ENCODE data around the gene GAB2. TPM values are rescaled to one million over a fixed set of nuclear protein-coding genes. Genes with fewer than 3 reads are reported as not detected.

Gene GAB2
- total RNA-seq, 4 donors from 2014 or later = 26.3 to 84.8 (median 26.6) TPM

GRCh38 chr11:78270971-78271370 lies 146.6 kb downstream of the GAB2 start:
- Histone ChIP-seq H3K4me3 (no peak overlapping the region), H3K36me3 (peaks cover 0 to 26% of the 10 kb centered on the region in 2 donors), H3K27ac (no peak overlapping the region), H3K9me3 (peaks cover 0 to 20% (median 0%) of the 10 kb centered on the region in 3 donors), H3K4me1 (peaks cover 0 to 30% (median 0%) of the 10 kb centered on the region in 3 donors), H3K27me3 (no peaks in the 10 kb centered on the region)
- TF ChIP-seq POLR2A (IDR thresholded peaks at IDR 0.05) (no peak), CTCF (IDR thresholded peaks at IDR 0.05) (no peak)
- WGBS, 2 donors (ENCODE audit: low coverage in 1 of 2) = 80 to 93% methylated on average over 1 to 2 of the region's 2 CpGs
- no peak for ATAC-seq

GRCh38 chr11:78269806-78270205 lies 147.8 kb downstream of the GAB2 start:
- no peak for TF ChIP-seq POLR2AphosphoS5 (IDR thresholded peaks at IDR 0.05)
- TF ChIP-seq CTCF (IDR thresholded peaks at IDR 0.05) = no peak
- TF ChIP-seq POLR2A (IDR thresholded peaks at IDR 0.05) = no peak
- Histone ChIP-seq H3K4me1 (peaks cover 0 to 35% (median 0%) of the 10 kb centered on the region in 3 donors), H3K9me3 (peaks cover 0 to 20% (median 0%) of the 10 kb centered on the region in 3 donors), H3K4me3 (no peak overlapping the region), H3K36me3 (peaks cover 0 to 26% of the 10 kb centered on the region in 2 donors), H3K27me3 (no peaks in the 10 kb centered on the region), H3K27ac (peak overlapping the region in 2 of 4 donors; percentile 62 to 63)
- WGBS, 2 donors (ENCODE audit: low coverage in 1 of 2) = 63 to 83% methylated on average over 2 to 4 of the region's 7 CpGs
- ATAC-seq = no peak

- ATAC-seq = peak; percentile 70
- H3K4me3 ChIP-seq = no peak overlapping the region
- WGBS, 2 donors (ENCODE audit: low coverage in 1 of 2) = 63 to 80% methylated on average over 3 to 4 of the region's 7 CpGs
Measured at GRCh38 chr11:78268591-78269410, 148.8 kb downstream of the GAB2 start.

GRCh38 chr11:78266451-78266850 lies 151.2 kb downstream of the GAB2 start:
- Histone ChIP-seq H3K4me3 (no peak overlapping the region), H3K27me3 (no peaks in the 10 kb centered on the region), H3K4me1 (peaks cover 0 to 43% (median 0%) of the 10 kb centered on the region in 3 donors), H3K9me3 (no peaks in the 10 kb centered on the region), H3K27ac (peak overlapping the region in 2 of 4 donors; percentile 22 to 30), H3K36me3 (peaks cover 0 to 5% of the 10 kb centered on the region in 2 donors)
- WGBS, 2 donors (ENCODE audit: low coverage in 1 of 2) = 39 to 81% methylated on average over 3 of the region's 3 CpGs
- TF ChIP-seq EP300 (IDR thresholded peaks at IDR 0.05) (no peak), POLR2AphosphoS5 (IDR thresholded peaks at IDR 0.05) (no peak), CTCF (IDR thresholded peaks at IDR 0.05) (no peak), POLR2A (IDR thresholded peaks at IDR 0.05) (no peak)
- ATAC-seq = no peak

More at GRCh38 chr11:78268591-78269410, 148.8 kb downstream of the GAB2 start:
- H3K27ac ChIP-seq = peak overlapping the region; percentile 12 to 63 (median 60)
- peaks cover 0 to 21% of the 10 kb centered on the region in 2 donors for H3K36me3 ChIP-seq
- H3K4me1 ChIP-seq = peaks cover 0 to 35% (median 0%) of the 10 kb centered on the region in 3 donors
- no peaks in the 10 kb centered on the region for H3K27me3 ChIP-seq
- peaks cover 0 to 20% (median 0%) of the 10 kb centered on the region in 3 donors for H3K9me3 ChIP-seq
- no peak for TF ChIP-seq EP300 (IDR thresholded peaks at IDR 0.05)
- no peak for TF ChIP-seq POLR2AphosphoS5 (IDR thresholded peaks at IDR 0.05)
- no peak for TF ChIP-seq CTCF (IDR thresholded peaks at IDR 0.05)
- TF ChIP-seq POLR2A (IDR thresholded peaks at IDR 0.05) = no peak

GRCh38 chr11:78265326-78265725 lies 152.3 kb downstream of the GAB2 start:
- no peak for ATAC-seq
- no peaks in the 10 kb centered on the region for H3K36me3 ChIP-seq
- no peaks in the 10 kb centered on the region for H3K27me3 ChIP-seq
- H3K9me3 ChIP-seq = no peaks in the 10 kb centered on the region
- 35% methylated on average over 3 of the region's 3 CpGs; no CpG with 5 or more reads in 1 of the 2 donors for WGBS, 2 donors (ENCODE audit: low coverage in 1 of 2)
- peaks cover 0 to 48% (median 0%) of the 10 kb centered on the region in 3 donors for H3K4me1 ChIP-seq
- H3K27ac ChIP-seq = no peak overlapping the region
- no peak overlapping the region for H3K4me3 ChIP-seq
- TF ChIP-seq POLR2A (IDR thresholded peaks at IDR 0.05) (no peak), EP300 (IDR thresholded peaks at IDR 0.05) (no peak)
